RWPE2 (cell line): ENCODE data around the gene OR2T1.

ENCODE experiments used
- ATAC-seq: fragments of 200-7000 bp; cut with Tn5 transposase; 3 replicates; pipeline ENCODE4 v1.9.1; 2021; ENCODE audit warnings: low read depth
- DNase-seq: peaks from one replicate; pipeline ENCODE4 v3.0.0-alpha.2; 2020; ENCODE audit warnings: low spot score
- H3K27ac ChIP-seq: fragments of 450-650 bp; 2 replicates; pipeline ENCODE4 v1.5.1; 2017; ENCODE audit warnings: mild to moderate bottlenecking; ENCODE audit not compliant: poor library complexity, severe bottlenecking
- H3K27me3 ChIP-seq: fragments of 250-450 bp; sonication (Bioruptor Pico); 2 replicates; pipeline ENCODE4 v1.5.1; 2021; ENCODE audit warnings: mild to moderate bottlenecking, moderate library complexity; ENCODE audit not compliant: insufficient read depth, poor library complexity, severe bottlenecking
- H3K36me3 ChIP-seq: fragments of 250-450 bp; sonication (Bioruptor Pico); 2 replicates; pipeline ENCODE4 v1.5.1; 2020; ENCODE audit warnings: low read depth, mild to moderate bottlenecking, moderate library complexity
- H3K4me1 ChIP-seq: fragments of 250-450 bp; sonication (Bioruptor Pico); 2 replicates; pipeline ENCODE4 v1.5.1; 2021; ENCODE audit warnings: mild to moderate bottlenecking, moderate library complexity; ENCODE audit not compliant: insufficient read depth, poor library complexity, severe bottlenecking
- H3K4me3 ChIP-seq: fragments of 250-450 bp; sonication (Bioruptor Pico); 2 replicates; pipeline ENCODE4 v1.5.1; 2021; ENCODE audit warnings: mild to moderate bottlenecking, moderate library complexity; ENCODE audit not compliant: severe bottlenecking
- H3K9me3 ChIP-seq: fragments of 250-450 bp; sonication (Bioruptor Pico); 2 replicates; pipeline ENCODE4 v1.5.1; 2021; ENCODE audit warnings: mild to moderate bottlenecking, moderate library complexity; ENCODE audit not compliant: severe bottlenecking
- CTCF ChIP-seq: fragments of 450-650 bp; IDR thresholded peaks from one replicate; pipeline ENCODE4 v1.5.1; 2017; ENCODE audit warnings: mild to moderate bottlenecking, moderate library complexity; ENCODE audit not compliant: poor library complexity, severe bottlenecking

Gene OR2T1

GRCh38 chr1:248402748-248403147 lies at the start of gene OR2T1:
OR2T1 (plus strand) TSS chr1:248403048; CDS start chr1:248406148, 3,100 bp downstream.
- no peak for TF ChIP-seq CTCF
- no peak for ATAC-seq
- H3K9me3 ChIP-seq, result peaks cover 2% of the 10 kb centered on the region
- no peak for DNase-seq
- no peaks in the 10 kb centered on the region for H3K4me1 ChIP-seq
- H3K36me3 ChIP-seq, result no peaks in the 10 kb centered on the region
- no peak within 1 kb of the TSS for H3K4me3 ChIP-seq
- H3K27ac ChIP-seq, result no peak within 1 kb of the TSS
- H3K27me3 ChIP-seq, result no peaks in the 10 kb centered on the region

GRCh38 chr1:248359415-248359814 lies 43.4 kb upstream of the OR2T1 start:
- no peak for ATAC-seq
- H3K27ac ChIP-seq, result no peak overlapping the region
- no peak for TF ChIP-seq CTCF

GRCh38 chr1:248361121-248361715 lies 41.6 kb upstream of the OR2T1 start, which contains the start of gene OR2T4:
OR2T4 (plus strand) TSS chr1:248361665; CDS start chr1:248361665, 0 bp downstream.
- Histone ChIP-seq H3K36me3 (no peaks in the 10 kb centered on the region), H3K27me3 (no peaks in the 10 kb centered on the region), H3K27ac (no peak within 1 kb of the TSS), H3K4me1 (no peaks in the 10 kb centered on the region), H3K9me3 (no peaks in the 10 kb centered on the region), H3K4me3 (no peak within 1 kb of the TSS)
- ATAC-seq, result no peak
- DNase-seq, result no peak
- TF ChIP-seq CTCF, result no peak

More at GRCh38 chr1:248359415-248359814, 43.4 kb upstream of the OR2T1 start:
- H3K36me3 ChIP-seq, result no peaks in the 10 kb centered on the region
- DNase-seq, result no peak
- no peak overlapping the region for H3K4me3 ChIP-seq
- H3K4me1 ChIP-seq, result no peaks in the 10 kb centered on the region
- no peaks in the 10 kb centered on the region for H3K27me3 ChIP-seq
- H3K9me3 ChIP-seq, result no peaks in the 10 kb centered on the region

GRCh38 chr1:248366609-248367008 lies 36.2 kb upstream of the OR2T1 start:
- Histone ChIP-seq H3K4me1 (no peaks in the 10 kb centered on the region), H3K36me3 (no peaks in the 10 kb centered on the region), H3K4me3 (no peak overlapping the region), H3K27ac (no peak overlapping the region), H3K27me3 (no peaks in the 10 kb centered on the region), H3K9me3 (peaks cover 3% of the 10 kb centered on the region)
- no peak for TF ChIP-seq CTCF
- no peak for DNase-seq
- no peak for ATAC-seq

GRCh38 chr1:248372394-248372793 lies 30.5 kb upstream of the OR2T1 start:
- no peaks in the 10 kb centered on the region for H3K4me1 ChIP-seq
- H3K36me3 ChIP-seq, result no peaks in the 10 kb centered on the region
- H3K27me3 ChIP-seq, result no peaks in the 10 kb centered on the region
- no peak overlapping the region for H3K4me3 ChIP-seq
- H3K9me3 ChIP-seq, result no peaks in the 10 kb centered on the region
- H3K27ac ChIP-seq, result no peak overlapping the region
- DNase-seq, result no peak
- TF ChIP-seq CTCF, result no peak
- no peak for ATAC-seq
